GM19463 (cell line): ENCODE data around the gene SMOC1.
"Not testable (repeated sequence)": the region's sequence is repeated elsewhere in the genome, so short reads cannot be mapped to it uniquely, and the experiment has no call there.

Experiments
- ATAC-seq: cut with Tn5 transposase; IDR thresholded peaks from one replicate; pipeline ENCODE4 v1.9.1; 2021; ENCODE audit warnings: mild to moderate bottlenecking, moderate library complexity; ENCODE audit not compliant: unreplicated experiment

The SMOC1 gene

GRCh38 chr14:69896080-69896479 is 16.9 kb downstream of the SMOC1 start:
- ATAC-seq: no peak

DNA sequence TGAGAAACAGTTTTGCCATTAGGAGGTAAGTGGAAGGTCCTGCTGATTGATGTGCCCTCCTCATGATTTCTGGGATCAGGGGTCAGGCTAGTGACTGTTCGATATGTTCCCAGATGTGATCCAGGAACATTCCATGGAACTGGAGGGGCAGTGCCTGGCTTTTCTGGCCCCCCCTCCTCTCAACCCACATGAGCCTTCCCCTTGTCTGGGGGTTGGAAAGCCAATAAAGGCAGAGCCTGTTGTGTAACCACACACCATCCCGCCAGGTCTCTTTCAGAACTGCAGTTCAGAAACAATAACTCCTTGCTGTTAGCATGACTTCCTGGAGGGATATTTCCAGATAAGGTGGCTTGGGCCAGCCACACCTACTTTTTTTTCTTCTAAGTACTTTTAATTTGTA is 17.8 kb downstream of the SMOC1 start:
- ATAC-seq: no peak

GRCh38 chr14:69900603-69901002 is 21.4 kb downstream of the SMOC1 start:
- no peak for ATAC-seq

- ATAC-seq: no peak
These were observed 22.1 kb downstream of the SMOC1 start for GRCh38 chr14:69901113-69901951.

- ATAC-seq: not testable (repeated sequence)
These were observed 23.8 kb downstream of the SMOC1 start for GRCh38 chr14:69903046-69903445.

DNA sequence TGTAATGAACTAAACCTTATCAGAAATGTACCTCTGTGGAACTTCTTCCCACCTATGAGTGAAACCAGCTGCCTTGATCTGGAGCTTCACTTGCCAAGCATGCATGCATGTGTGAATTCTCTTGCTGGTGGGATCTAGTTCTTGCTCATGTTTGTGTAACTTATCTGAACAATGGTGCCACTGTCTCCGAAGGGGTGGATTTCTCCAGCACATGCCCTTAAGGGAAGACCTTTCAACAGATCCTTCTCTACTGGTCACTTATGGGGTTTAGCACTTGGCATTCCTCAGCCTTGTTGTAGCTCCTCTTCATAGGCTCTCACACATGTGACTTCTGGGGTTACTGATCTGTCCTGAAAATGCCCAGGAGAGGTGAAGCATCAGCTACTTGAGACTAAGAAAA is 25.0 kb downstream of the SMOC1 start:
- no peak for ATAC-seq

- no peak for ATAC-seq
These were observed 27.0 kb downstream of the SMOC1 start for GRCh38 chr14:69906201-69906600.

DNA sequence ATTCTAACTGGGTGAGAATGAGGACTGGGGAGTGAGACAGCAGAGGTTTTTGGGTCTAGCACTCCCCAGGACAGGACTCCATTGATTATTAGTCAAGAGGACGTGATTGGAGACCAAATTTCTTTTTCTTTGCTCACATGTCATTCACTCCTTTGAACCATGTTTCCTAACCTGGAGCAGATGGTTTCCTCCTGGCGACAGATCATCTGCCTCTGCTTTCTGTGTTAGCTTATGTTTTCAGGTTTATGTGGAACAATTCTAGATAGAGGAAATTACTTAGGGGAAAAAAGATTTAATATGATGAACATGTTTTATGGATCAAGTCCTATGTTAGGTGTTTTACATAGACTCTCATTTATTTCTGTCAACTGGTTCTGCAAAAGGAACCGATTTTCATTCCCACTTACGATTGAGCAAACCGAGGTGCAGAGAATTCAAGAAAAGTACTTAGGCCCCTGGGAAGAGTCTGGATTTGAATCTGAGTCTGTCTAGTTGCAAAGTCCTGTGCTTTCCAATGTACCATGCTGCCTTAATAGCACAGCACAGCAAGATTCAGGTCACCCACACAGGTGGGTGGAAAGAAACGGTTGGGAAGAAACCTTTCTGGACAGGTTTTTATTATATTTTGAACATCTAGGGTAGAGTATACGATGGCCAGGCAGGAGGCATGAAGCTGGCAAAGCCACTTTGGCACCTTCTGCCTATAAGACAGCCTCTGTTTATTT is 30.8 kb downstream of the SMOC1 start:
- ATAC-seq: no peak

GRCh38 chr14:69910871-69911270 is 31.7 kb downstream of the SMOC1 start:
- ATAC-seq: no peak

DNA sequence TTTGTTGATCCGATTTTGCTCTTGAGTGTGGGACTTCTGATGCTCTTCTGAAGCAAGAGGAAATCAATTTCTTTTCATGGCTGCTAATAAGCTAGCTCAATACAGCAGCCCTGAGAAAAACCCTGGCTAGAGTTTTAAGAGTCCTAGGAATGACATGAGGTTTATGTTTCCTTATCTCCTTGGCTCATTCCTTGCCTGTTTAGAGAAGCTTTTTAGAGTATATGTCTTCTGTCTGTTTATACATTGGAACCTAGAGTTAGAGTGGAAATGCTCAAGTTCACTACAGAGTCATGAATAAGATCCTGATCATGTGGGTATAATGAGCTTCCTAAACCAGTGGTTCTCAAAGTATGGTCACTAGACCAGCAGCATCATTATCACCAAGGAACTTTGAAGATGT is 34.5 kb downstream of the SMOC1 start:
- ATAC-seq: no peak

DNA sequence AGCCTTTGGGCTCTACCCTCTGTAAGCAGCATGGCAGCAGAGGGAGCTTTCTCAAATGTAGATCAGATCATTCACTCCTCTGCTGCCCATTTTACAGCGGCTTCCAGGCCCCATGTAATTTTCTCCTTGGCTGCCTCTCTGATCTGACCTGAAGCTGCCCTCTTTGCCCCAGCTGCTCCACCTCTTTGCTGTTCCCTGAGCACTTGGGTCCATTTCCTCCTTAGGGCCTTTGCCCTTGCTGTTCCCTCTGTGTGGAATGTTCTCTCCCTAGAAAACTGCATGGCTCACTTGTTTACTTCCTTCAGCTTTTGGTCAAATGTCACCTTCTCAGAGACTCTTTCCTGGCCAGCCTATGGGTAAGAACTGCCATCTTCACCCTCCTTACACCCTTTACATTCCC is 37.2 kb downstream of the SMOC1 start:
- ATAC-seq: no peak

GRCh38 chr14:69917287-69917686 is 38.1 kb downstream of the SMOC1 start:
- no peak for ATAC-seq

GRCh38 chr14:69919815-69920214 is 40.6 kb downstream of the SMOC1 start:
- ATAC-seq: no peak

- ATAC-seq: no peak
These were observed 41.8 kb downstream of the SMOC1 start for GRCh38 chr14:69921052-69921451.

DNA sequence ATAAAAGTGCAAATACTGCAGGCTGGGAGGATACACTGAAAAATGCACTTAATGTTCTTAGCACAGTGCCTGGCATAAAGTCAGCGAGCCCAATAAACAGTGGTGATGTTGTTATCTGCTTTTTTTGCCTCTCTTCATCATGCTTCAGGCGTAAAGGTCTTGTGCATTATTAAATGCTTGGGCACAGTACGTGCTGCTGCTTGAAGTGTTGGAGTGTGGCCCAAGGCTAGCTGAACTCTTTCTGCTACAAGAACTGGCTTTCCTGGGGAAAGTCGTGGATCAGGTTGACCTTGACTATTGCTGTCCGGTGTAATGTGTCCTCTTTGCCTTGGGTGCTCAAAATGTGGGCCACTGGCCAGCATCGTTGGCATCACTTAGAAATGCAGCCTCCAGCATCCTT is 43.0 kb downstream of the SMOC1 start:
- no peak for ATAC-seq

GRCh38 chr14:69924201-69924600 is 45.0 kb downstream of the SMOC1 start:
- ATAC-seq: no peak

DNA sequence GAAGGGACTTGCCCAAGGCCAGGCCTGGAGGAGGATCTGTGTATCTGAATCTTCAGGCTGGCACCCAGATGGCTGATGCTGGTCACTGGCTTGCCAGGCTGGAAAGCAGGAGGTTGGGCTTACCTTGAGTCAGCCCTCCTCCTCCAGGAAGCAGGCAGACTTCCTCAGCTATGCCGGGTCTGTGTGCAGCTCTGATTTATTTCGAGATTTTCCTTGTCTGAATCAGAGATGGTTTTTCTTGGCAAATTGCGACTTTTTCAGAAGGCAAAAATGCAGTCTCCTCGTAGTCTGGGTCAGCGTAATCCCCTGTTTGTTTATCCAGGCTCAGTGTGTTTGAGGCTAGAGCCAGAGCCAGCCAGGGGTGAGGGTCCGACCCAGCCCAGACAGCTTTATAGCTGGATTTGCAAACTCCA is 48.9 kb downstream of the SMOC1 start:
- ATAC-seq: no peak

GRCh38 chr14:69930780-69931379 is 51.7 kb downstream of the SMOC1 start:
- no peak for ATAC-seq

DNA sequence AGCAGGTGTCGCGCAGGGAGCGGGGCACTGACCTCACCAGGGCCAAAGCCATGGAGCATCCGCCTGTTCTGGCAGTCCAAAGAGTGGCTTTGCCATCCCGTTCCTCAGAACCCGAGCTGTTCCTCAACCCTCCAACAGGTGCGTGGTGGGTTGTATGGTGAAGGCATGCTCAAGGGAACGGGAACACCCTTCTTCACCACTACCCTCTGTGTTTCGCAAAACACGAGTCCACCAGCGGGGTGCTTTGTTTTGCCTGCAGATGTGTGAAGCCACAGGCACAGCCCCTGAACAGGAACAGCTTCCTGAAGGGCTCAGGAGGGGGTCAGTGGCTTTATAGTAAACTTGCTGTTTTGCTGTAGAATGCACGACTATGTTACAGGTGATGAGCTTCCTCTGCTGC is 52.7 kb downstream of the SMOC1 start:
- no peak for ATAC-seq

- ATAC-seq: no peak
These were observed 53.2 kb downstream of the SMOC1 start for GRCh38 chr14:69932391-69932790.

GRCh38 chr14:69933623-69934275 is 54.5 kb downstream of the SMOC1 start:
- no peak for ATAC-seq
